Endothelial cell of umbilical vein (primary cell): ENCODE measurements around the gene KRT77.

Source experiments
- POLR2A ChIP-seq: IDR thresholded peaks from 2 replicates; pipeline ENCODE4 v1.6.1; 2012; ENCODE audit warnings: low read depth, mild to moderate bottlenecking, control low read depth, low read length
- TF ChIP-seq, protein P1 (sequence below), 2 donors: IDR thresholded peaks; 1 replicate in 1 of 2; 2 replicates in 1 of 2; pipeline ENCODE4 v1.5.1; 2011; ENCODE audit warnings: low read length in 2 of 2, mild to moderate bottlenecking in 2 of 2, moderate library complexity in 2 of 2, control low read depth in 1 of 2, inconsistent platforms in 1 of 2, low read depth in 1 of 2; ENCODE audit not compliant: insufficient read depth in 1 of 2; ENCODE audit errors: extremely low read depth in 1 of 2

DNA sequence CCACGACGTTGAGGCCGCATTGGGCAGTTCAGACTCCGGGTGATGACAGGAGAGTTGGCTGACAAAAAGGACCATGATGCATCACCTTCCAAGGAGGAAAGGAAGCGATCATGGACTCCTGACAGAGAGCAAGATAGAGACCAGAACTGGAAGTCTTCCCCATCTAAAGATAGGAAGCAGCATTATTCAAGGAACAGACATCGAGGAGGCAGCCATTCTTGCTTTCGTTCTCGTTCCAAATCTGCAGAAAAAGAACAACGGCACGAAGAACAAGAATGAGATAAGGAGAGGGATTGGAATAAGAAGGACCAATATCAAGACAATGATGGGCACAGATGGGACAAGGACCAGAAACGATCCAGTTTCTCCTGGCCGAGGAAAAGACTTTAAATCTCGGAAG, 27.1 kb upstream of the KRT77 start:
- TF ChIP-seq, protein P1, sequence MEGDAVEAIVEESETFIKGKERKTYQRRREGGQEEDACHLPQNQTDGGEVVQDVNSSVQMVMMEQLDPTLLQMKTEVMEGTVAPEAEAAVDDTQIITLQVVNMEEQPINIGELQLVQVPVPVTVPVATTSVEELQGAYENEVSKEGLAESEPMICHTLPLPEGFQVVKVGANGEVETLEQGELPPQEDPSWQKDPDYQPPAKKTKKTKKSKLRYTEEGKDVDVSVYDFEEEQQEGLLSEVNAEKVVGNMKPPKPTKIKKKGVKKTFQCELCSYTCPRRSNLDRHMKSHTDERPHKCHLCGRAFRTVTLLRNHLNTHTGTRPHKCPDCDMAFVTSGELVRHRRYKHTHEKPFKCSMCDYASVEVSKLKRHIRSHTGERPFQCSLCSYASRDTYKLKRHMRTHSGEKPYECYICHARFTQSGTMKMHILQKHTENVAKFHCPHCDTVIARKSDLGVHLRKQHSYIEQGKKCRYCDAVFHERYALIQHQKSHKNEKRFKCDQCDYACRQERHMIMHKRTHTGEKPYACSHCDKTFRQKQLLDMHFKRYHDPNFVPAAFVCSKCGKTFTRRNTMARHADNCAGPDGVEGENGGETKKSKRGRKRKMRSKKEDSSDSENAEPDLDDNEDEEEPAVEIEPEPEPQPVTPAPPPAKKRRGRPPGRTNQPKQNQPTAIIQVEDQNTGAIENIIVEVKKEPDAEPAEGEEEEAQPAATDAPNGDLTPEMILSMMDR (IDR thresholded peaks at IDR 0.05; ENCODE audit: extremely low read depth in 1 of 2, insufficient read depth in 1 of 2, low read depth in 1 of 2, low read length in 2 of 2): no peak
- no peak for TF ChIP-seq POLR2A
